NCI-H187 treated with DMSO at 0.1 percent for 48 hours (cell line): Measurements from ENCODE around the gene LTF.
"Not testable (repeated sequence)": the region's sequence is repeated elsewhere in the genome, so short reads cannot be mapped to it uniquely, and the experiment has no call there.

ENCODE experiments used
- DNase-seq: peaks from one replicate; lab custom pipeline; 2025; lab: John Stamatoyannopoulos, UW

LTF gene

DNA sequence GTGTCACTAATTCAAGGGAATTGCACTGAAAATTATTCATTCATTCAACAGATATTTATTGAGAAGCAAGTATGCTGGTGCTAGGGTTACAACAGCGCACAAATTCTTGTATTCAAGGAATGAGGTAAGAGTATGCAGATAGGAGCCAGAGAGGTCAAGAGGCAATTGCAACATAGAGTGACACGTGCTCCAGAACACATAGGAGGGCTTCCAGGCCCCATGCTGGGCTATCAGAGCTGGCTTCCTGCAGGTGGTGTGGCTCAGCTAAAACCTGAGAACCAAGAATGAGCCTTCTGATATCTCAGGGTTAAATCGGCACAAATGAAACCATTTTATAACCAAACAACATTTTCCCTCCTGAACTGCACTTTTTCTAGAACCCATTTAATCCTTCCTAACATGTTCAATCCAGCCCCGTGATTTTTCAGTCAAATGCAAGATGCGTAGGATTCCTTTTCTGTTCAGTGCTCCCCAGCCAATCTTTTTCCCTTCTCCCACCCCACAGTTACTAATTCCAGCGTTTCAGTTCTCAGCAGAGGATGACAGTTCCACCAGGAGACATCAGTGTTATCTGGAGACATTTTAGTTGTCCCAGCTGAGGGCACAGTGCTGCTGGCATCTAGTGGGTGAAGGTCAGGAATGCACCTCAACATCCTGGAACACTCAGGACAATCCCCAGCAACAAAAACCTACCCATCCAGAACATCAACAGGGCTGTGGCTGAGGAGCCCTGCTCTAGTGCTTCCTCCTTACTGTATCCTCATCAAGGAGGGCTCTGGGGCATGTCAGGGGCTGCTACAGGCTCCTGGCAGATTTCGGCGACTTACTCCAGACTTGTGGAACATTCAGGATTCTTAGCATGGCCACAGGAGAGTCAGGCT lies 70.9 kb downstream of the LTF start:
- no peak for DNase-seq

DNA sequence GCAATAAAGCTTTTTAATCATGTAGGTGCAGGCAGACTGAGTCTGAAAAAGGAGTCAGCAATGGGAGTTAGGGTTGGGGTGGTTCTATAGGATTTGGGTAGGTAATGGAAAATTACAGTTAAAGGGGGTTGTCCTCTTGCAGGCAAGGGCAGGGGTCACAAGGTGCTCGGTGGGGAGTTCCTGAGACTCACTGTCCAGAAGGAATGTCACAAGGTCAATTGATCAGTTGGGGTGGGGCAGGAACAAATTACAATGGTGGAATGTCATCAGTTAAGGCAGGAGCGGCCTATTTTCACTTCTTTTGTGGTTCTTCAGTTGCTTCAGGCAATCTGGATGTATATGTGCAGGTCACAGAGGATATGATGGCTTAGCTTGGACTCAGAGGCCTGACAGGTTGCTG lies 71.7 kb downstream of the LTF start:
- no peak for DNase-seq

DNA sequence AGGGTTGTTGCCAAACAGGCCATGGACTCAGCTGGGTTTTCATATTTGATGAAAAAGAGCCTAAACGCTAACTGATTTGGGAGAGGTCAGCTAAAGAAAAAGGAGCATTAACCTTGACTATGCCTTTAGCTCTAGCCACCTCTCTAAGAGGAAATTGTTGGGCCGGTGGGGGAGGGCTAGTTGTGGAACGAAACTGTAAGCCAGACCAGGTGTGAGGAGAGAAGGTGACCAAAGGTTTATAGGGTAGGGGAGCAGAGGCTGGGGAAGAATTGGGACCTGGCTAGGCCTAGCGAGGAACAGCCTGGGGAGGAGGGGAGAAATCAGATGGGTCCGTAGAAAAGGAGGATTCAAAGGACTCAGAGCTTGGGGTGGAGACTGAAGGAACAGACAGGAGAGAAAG lies 73.2 kb downstream of the LTF start:
- DNase-seq, result not testable (repeated sequence)

DNA sequence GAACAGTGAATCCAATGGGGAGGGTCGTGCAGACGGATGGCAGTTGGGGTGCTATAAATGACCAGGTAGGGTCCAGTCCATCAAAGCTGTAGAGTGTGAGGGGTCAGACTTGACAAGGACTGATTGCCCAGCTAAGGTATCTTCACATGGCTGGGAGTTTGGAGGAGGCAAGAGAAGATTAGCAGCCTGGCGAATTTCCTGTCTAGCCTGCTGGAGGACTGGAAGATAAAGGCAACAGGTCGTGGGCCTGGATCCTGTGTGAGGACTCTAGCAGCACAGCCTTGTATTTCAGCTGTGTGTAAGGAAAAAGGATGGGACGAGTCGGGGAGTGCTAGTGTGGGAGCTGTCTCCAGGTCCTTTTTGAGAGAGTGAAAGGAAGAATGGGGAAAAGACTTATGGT lies 75.4 kb downstream of the LTF start:
- no peak for DNase-seq

DNA sequence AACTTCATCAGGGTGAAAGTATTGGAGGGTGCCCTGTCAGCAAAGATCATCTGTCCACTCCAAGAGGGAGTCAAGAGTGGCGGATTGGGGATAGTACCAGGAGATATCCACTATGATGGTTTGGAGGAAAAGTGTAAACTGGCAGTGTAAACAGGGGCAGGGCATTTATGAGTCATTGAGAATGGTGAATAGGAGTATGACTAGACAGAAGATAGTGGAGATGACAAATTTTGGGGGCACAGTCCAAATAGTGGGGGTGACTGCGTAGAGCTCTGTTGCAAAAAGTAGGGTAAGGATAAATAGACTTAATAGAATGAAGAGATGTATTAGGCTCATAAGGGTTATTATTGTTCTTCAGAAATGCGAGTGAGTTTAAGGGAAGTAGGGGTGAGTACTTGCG lies 75.9 kb downstream of the LTF start:
- DNase-seq, result not testable (repeated sequence)

DNA sequence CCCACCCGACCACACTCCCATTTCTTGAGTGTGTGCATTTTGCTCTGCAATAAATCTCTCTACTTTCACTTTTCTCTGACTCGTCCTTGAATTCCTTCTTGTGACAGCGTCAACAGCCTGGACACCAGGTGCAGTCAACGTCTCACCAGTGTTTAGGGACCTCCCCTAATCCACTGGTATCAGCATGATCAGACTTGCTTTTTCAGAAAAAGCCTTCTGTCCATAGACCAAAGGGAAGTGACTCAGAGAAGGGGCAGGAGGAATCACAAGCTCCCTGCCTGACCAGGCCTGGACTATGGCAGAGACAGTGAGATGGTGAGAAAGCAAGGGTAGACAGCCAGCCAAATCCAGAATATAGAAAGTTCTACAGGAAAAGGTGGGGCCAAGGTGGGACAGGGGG lies 78.5 kb downstream of the LTF start:
- DNase-seq, result peak; percentile 7
